Placental epithelial cell (primary cell): Measurements from ENCODE around the gene PLIN4. TPM values are rescaled to one million over a fixed set of nuclear protein-coding genes. Genes with fewer than 3 reads are reported as not detected.

ENCODE experiments used
- total RNA-seq: library from RNA; depleted of rRNA; stranded (reverse); fragments of >200 nt; gene quantifications from 2 replicates; pipeline ENCODE4 v1.2.3, GENCODE V29; 2012

Gene PLIN4, protein sequence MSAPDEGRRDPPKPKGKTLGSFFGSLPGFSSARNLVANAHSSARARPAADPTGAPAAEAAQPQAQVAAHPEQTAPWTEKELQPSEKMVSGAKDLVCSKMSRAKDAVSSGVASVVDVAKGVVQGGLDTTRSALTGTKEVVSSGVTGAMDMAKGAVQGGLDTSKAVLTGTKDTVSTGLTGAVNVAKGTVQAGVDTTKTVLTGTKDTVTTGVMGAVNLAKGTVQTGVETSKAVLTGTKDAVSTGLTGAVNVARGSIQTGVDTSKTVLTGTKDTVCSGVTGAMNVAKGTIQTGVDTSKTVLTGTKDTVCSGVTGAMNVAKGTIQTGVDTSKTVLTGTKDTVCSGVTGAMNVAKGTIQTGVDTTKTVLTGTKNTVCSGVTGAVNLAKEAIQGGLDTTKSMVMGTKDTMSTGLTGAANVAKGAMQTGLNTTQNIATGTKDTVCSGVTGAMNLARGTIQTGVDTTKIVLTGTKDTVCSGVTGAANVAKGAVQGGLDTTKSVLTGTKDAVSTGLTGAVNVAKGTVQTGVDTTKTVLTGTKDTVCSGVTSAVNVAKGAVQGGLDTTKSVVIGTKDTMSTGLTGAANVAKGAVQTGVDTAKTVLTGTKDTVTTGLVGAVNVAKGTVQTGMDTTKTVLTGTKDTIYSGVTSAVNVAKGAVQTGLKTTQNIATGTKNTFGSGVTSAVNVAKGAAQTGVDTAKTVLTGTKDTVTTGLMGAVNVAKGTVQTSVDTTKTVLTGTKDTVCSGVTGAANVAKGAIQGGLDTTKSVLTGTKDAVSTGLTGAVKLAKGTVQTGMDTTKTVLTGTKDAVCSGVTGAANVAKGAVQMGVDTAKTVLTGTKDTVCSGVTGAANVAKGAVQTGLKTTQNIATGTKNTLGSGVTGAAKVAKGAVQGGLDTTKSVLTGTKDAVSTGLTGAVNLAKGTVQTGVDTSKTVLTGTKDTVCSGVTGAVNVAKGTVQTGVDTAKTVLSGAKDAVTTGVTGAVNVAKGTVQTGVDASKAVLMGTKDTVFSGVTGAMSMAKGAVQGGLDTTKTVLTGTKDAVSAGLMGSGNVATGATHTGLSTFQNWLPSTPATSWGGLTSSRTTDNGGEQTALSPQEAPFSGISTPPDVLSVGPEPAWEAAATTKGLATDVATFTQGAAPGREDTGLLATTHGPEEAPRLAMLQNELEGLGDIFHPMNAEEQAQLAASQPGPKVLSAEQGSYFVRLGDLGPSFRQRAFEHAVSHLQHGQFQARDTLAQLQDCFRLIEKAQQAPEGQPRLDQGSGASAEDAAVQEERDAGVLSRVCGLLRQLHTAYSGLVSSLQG (N-terminal part only)
- not detected in 2 replicates for total RNA-seq

DNA sequence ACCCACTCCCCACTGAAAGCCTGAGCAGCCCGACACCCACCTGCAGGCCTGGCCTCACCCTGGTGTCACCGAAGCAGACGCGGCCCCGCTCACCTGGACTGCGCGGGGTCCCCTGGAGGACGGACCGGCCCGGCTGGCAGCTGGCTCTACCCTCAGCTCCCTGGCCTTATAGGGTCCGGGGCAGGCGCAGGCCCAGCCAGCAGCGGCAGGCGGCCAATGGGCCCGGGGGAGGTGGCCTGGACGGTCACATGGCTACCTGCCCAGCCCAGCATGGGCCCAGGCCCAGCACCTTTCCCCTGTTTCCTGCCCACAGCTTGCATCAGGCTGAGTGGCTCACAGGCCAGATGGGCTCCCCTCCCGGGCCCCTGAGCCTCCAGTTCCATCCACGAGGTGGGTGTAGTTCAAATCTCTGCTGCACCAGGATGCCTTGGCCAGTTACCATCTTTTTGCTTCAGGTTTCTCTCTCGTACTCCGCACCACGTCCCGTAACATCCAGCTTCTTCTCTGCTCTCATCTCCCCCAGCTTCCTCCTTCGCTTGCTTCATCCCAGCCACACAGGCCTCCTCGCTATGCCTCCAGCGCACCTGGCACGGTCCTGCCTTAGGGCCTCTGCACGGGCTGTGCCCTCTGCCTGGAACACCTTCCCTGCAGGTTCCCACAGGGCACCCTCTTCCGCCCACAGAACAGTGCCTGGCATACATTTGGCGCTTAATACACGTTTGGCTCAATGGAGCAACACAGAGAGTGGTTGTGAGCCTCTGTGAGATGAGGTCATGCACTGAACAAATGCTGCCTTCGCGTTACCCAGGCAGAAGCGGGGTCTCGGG, at the start of gene PLIN4:
TSS of gene PLIN4 (minus strand) at position 142 of the 827 bp plus-strand sequence. CDS start 214 bp downstream, outside the sequence.

DNA sequence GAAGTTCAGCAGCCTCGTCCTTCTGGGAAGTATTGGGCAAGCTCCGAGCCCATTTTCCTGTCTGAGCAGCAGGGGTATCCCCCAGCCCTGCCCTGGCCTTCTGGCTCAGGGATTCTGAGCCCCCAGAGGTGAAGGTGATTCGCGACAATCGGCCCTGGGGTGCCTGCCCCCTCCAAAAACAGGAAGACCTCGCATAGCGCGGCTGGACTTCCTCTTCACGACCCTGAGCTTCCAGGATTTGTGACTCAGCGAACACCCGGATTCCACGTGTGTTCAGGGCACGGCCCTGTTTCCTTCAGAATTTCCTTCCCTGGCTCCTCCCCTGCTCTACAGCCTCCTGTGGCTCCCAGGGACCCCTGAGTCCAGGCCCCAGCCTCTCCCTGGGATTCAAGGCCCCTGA, 41.3 kb upstream of the PLIN4 start, which contains the start of gene SEMA6B:
TSS of gene SEMA6B (minus strand) at position 116 of the 400 bp plus-strand sequence. CDS start 1,227 bp downstream, outside the sequence.

DNA sequence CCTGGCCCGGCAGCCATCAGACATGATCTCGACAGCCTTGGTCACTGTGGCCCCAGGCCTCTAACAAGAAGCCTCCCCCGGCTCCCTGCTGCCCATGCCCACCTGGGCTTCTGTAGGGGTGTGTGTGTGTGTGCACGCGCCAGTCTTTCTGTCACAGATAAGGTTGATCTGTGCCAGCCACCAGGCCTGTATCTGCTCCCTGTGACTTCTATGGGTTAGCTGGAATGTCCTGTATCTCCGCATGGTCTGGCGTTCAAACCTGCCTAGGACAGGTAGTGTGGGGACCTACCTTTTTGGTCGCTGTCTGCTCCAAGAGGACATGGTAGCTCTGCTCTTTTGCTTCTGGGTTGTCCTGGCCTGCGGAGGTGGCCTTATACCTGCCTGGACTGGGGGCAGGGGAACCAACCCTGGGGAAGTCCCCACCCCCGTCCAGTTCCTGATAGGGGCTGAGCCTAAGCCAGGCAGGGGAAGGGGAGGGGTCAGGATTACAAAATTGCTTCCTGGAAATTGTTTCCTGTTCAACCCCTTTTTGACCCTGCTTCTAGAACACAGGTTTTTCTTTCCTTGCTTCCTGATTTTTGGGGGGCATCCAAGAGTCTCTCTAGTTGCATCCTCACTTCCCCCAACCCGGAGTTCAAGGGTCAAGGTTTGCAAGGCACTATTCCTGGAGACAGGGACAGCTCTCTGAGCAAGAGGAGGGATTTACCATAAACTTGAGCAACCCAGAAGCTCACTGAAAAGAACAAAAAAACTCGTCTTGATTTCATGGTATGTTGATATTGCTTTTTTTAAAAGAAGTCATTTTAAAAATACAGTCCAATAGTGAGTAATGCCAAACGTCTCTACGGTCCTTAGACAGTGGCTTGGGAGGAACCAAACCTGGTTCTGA, 21.7 kb upstream of the PLIN4 start, which contains the start of gene LRG1:
TSS of gene LRG1 (minus strand) at position 344 of the 889 bp plus-strand sequence. CDS start at position 321, 23 bp downstream.

DNA sequence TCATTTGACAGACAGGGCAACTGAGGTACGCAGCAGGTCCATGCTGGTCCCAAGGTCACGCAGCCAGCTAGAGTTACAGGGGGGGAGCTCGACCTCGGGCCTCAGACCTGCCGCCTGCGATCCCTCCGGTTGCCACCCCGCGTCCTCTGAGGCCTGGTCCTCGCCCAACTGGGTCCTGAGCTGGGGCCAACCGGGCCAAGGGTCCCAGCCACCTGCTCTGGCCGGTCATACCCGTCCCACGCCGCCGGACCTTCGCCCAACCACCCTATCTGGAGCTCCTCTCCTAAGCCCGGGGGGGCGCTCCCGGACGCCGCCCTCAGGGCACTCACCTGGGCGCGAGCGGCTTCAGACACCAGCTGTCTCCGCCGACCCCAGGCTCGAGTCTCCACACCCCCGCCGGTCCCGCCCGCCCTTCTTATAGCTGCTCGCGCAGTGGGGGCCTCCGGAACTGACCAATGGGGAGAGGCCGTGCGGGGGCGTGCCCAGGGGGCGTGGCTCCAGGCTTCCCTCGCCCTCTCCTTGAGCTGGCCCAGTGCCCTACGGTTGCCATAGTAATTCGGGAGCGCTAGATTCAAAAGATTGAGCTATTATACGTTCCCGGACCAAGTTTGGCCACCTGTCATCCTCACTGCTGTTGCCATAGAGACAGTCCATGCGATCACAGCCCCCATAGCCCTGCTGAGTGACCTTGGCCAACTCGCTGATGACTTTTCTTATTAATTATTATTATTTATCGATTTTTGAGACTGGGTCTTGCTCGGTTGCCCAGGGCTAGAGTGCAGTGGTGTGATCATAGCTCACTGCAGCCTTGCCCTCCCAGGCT, 16.8 kb upstream of the PLIN4 start, which contains the start of gene PLIN5:
TSS of gene PLIN5 (minus strand) at position 389 of the 823 bp plus-strand sequence. CDS start 1,150 bp downstream, outside the sequence.

DNA sequence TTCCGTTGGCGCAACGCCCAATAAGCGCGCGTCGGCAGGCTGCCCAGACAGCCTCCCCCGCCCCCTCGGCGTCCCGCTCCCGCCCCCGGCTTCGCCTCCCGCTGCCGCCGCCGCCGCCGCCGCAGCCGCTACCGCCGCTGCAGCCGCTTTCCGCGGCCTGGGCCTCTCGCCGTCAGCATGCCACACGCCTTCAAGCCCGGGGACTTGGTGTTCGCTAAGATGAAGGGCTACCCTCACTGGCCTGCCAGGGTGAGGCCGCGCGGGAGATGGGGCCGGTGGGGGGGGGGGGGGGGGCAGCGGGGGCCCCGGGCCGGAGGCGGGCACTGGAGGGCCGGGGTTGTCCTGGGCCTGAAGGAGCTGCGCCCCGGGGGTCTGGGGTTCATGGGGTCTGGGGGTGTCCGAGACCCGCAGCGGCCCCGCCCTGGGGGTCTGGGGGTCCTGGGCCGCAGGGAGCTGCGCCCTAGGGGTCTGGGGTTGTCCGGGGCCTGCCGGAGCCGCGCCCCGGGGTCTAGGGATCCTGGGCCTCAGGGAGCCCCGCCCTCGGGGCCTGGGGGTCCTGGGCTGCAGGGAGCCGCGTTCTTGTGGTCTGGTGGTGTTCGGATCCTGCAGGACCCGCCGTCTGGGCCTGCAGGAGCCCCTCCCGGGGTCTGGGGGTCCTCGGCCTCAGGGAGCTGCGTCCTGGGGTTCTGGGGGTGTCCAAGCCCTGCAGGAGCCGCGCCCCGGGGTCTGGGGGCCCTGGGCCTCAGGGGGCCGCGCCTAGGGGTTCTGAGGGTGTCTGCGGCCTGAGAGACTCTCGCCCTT, 45.9 kb downstream of the PLIN4 start, which contains the start of gene HDGFL2:
TSS of gene HDGFL2 (plus strand) at position 124 of the 801 bp plus-strand sequence. CDS start at position 178, 54 bp downstream.

DNA sequence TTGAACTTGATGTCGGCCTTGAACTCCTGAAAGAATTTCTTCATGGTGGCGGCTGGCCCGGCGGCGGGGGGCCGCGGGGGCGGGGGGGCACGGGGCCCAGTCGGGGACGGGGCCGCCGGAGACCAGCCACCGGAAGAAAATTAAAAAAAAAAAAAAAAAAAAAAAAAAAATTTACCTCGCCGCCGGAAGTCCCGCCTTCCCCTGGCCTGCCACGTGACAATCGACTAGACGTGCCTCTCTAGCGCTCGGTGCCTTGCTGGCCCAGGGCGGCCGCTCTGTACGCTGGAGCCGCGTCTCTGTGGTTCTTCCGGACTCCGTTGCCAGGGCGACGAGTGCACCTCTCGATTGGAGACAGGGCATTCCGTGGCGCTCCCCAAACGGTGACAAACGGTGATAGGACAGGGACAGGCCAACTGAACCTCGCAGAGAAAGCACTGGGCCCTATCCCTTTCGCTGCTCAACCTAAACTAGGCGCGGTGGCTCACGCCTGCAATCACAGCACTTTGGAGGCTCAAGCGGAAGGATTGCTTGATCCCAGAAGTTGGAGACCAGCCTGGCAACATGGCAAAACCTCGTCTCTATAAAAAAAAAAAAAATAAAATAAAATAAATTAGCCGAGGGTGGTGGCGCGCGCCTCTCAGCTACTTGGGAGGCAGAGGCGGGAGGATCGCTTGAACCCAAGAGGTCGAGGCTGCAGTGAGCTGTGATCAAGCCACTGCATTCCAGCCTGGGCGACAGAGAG, 60.5 kb downstream of the PLIN4 start, which contains the start of gene UBXN6:
TSS of gene UBXN6 (minus strand) at position 141 of the 742 bp plus-strand sequence. CDS start at position 44, 97 bp downstream.

Other genes starting within 250 kb of the PLIN4 start
- not detected in 2 replicates for gene SHD, start 239.2 kb downstream of the PLIN4 start, total RNA-seq
- gene TMIGD2, start 216.1 kb downstream of the PLIN4 start, total RNA-seq: not detected in 2 replicates
- 1.7 TPM in 1 of 2 replicates, not detected in the other for gene FSD1, start 213.9 kb downstream of the PLIN4 start, total RNA-seq
- gene STAP2, start 179.7 kb downstream of the PLIN4 start, total RNA-seq: 51.0 and 60.1 TPM in 2 replicates
- 9.1 and 14.9 TPM in 2 replicates for gene MPND, start 174.9 kb downstream of the PLIN4 start, total RNA-seq
- 37.3 and 78.5 TPM in 2 replicates for gene SH3GL1, start 117.9 kb downstream of the PLIN4 start, total RNA-seq
- 4.7 and 13.0 TPM in 2 replicates for gene CHAF1A, start 115.8 kb downstream of the PLIN4 start, total RNA-seq
- 112 and 115 TPM in 2 replicates for gene UBXN6, start 60.7 kb downstream of the PLIN4 start, total RNA-seq
- 48.4 and 57.3 TPM in 2 replicates for gene HDGFL2, start 46.2 kb downstream of the PLIN4 start, total RNA-seq
- gene PLIN5, start 16.7 kb upstream of the PLIN4 start, total RNA-seq: not detected in 2 replicates
- gene LRG1, start 21.6 kb upstream of the PLIN4 start, total RNA-seq: not detected in 2 replicates
- not detected in 2 replicates for gene SEMA6B, start 41.2 kb upstream of the PLIN4 start, total RNA-seq
- gene TNFAIP8L1, start 121.0 kb upstream of the PLIN4 start, total RNA-seq: 2.4 and 3.1 TPM in 2 replicates
- gene MYDGF, start 151.9 kb upstream of the PLIN4 start, total RNA-seq: 82.8 and 131 TPM in 2 replicates
- 36.5 and 52.5 TPM in 2 replicates for gene DPP9, start 205.4 kb upstream of the PLIN4 start, total RNA-seq